ENCODE data around the gene CACNA1E. TPM values are rescaled to one million over a fixed set of nuclear protein-coding genes. Genes with fewer than 3 reads are reported as not detected.

Gene CACNA1E
- total RNA-seq, 1 experiment from 2014 or later: 0.46 TPM

DNA sequence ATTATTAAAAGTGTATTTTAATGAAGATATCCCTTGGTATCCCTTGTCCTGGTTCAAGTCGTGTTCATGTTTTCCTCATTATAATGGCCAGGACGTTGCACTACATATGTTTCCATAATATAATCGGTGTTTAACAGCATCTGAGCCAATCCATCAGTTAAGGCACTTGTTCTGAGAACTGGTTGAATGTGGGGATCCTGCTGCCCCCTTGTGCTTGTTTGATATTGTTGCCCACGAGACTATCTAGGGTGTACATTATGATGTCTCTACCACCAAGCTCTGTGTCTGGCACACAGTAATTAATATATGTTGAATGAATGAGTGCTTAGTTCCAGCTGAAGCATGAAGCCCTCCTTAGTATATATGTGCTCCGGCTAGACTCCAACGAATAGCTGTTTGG, 193.0 kb downstream of the CACNA1E start:
- Histone ChIP-seq H3K79me1 (ENCODE audit: insufficient read depth, low read depth, low read length, poor library complexity, severe bottlenecking) (no peaks in the 10 kb centered on the region), H3K27me3 (ENCODE audit: insufficient read depth, low read length) (no peaks in the 10 kb centered on the region), H4K5ac (ENCODE audit: insufficient read length, low read depth, low read length) (no peak overlapping the region), H2BK5ac (ENCODE audit: insufficient read length, low read length) (no peak overlapping the region), H4K20me1 (ENCODE audit: control insufficient read depth, insufficient read depth, insufficient read length) (no peaks in the 10 kb centered on the region), H2BK20ac (ENCODE audit: low read depth, low read length, poor library complexity, severe bottlenecking) (no peak overlapping the region), H3K4ac (ENCODE audit: low read depth, low read length) (no peak overlapping the region), H3K27ac (ENCODE audit: insufficient read length, low read depth, low read length) (no peak overlapping the region), H2BK120ac (ENCODE audit: low read depth, low read length, poor library complexity, severe bottlenecking) (no peak overlapping the region), H3K18ac (ENCODE audit: insufficient read length, low read depth, low read length) (no peak overlapping the region), H3K23ac (ENCODE audit: insufficient read length, low read depth, low read length) (no peak overlapping the region), H2AK5ac (ENCODE audit: insufficient read length, low read length) (no peak overlapping the region), H3K4me2 (ENCODE audit: insufficient read depth, insufficient read length, low read length) (no peak overlapping the region), H2BK12ac (ENCODE audit: insufficient read length, low read depth, low read length) (no peak overlapping the region), H3K14ac (ENCODE audit: insufficient read depth, low read length) (no peak overlapping the region), H3K9ac (ENCODE audit: extremely low read depth, insufficient read length, low read length) (no peak overlapping the region), H3K4me1 (ENCODE audit: insufficient read depth, low read length) (no peaks in the 10 kb centered on the region), H2BK15ac (ENCODE audit: low read depth, low read length) (no peak overlapping the region), H4K8ac (replicated peaks; ENCODE audit: insufficient read length, low read depth, low read length) (no peak overlapping the region), H3K79me2 (ENCODE audit: insufficient read depth, low read length) (no peaks in the 10 kb centered on the region), H3K56ac (ENCODE audit: insufficient read length, low read depth, low read length) (no peak overlapping the region), H2AFZ (ENCODE audit: low read length) (no peak overlapping the region), H4K91ac (ENCODE audit: insufficient read length, low read depth, low read length) (no peak overlapping the region), H3K9me3 (ENCODE audit: control insufficient read depth, low read depth, low read length) (no peaks in the 10 kb centered on the region), H3T11ph (ENCODE audit: low read length) (no peak overlapping the region), H3K23me2 (ENCODE audit: insufficient read length, low read depth, low read length, poor library complexity, severe bottlenecking) (no peaks in the 10 kb centered on the region)
- Mint-ChIP-seq H3K27me3 (ENCODE audit: low read depth) (peaks cover 4% of the 10 kb centered on the region; the same call in 1 of the 2 replicates), H3K4me1 (peaks cover 9 to 13% of the 10 kb centered on the region in 2 experiments), H3K36me3 (ENCODE audit: insufficient read depth in 1 of 3, low read depth in 3 of 3) (no peaks in the 10 kb centered on the region; a peak in 2 of 7 replicates), H3K4me3 (no peak overlapping the region), H3K27ac (no peak overlapping the region), H3K9me3 (peaks cover 2 to 5% of the 10 kb centered on the region in 2 experiments; a peak in 2 of 5 replicates)
- TF ChIP-seq, protein P1, sequence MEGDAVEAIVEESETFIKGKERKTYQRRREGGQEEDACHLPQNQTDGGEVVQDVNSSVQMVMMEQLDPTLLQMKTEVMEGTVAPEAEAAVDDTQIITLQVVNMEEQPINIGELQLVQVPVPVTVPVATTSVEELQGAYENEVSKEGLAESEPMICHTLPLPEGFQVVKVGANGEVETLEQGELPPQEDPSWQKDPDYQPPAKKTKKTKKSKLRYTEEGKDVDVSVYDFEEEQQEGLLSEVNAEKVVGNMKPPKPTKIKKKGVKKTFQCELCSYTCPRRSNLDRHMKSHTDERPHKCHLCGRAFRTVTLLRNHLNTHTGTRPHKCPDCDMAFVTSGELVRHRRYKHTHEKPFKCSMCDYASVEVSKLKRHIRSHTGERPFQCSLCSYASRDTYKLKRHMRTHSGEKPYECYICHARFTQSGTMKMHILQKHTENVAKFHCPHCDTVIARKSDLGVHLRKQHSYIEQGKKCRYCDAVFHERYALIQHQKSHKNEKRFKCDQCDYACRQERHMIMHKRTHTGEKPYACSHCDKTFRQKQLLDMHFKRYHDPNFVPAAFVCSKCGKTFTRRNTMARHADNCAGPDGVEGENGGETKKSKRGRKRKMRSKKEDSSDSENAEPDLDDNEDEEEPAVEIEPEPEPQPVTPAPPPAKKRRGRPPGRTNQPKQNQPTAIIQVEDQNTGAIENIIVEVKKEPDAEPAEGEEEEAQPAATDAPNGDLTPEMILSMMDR (conservative IDR thresholded peaks at IDR 0.05): peak; percentile 71
- no CpG with 5 or more reads among the region's 6 CpGs for WGBS (ENCODE audit: extremely low coverage, insufficient read length, low lambda C conversion rate)
- peak; percentile 53 for DNase-seq
